K562 (cell line): Measurements from ENCODE around the gene GRB2. TPM values are rescaled to one million over a fixed set of nuclear protein-coding genes. Genes with fewer than 3 reads are reported as not detected.

Source experiments
- ADNP ChIP-seq: fragments of 200-800 bp; sonication (Bioruptor generic); IDR thresholded peaks from 2 replicates; pipeline ENCODE4 v1.6.1; 2016; ENCODE audit warnings: missing genetic modification characterization, missing compliant biosample characterization
- CREM ChIP-seq: IDR thresholded peaks from 2 replicates; pipeline ENCODE4 v1.6.1; 2014; ENCODE audit warnings: antibody characterized with exemption, low read depth
- MBD1 ChIP-seq: fragments of 250-450 bp; sonication (Bioruptor Pico); IDR thresholded peaks from 2 replicates; pipeline ENCODE4 v1.8.0; 2022; ENCODE audit warnings: inconsistent platforms
- STAT5A ChIP-seq: IDR thresholded peaks from 2 replicates; pipeline ENCODE4 v1.6.1; 2012; ENCODE audit warnings: low read length, inconsistent platforms, borderline replicate concordance
- ZKSCAN3 ChIP-seq: fragments of 250-450 bp; sonication (Bioruptor Pico); IDR thresholded peaks from 2 replicates; pipeline ENCODE4 v1.4.0; 2020
- polyA plus RNA-seq, 8 experiments: library from polyadenylated mRNA; depleted of rRNA in 4 of 8; stranded (reverse) in 5 of 8; unstranded in 3 of 8; fragments of >200 nt; fragmentation: Nextera tagmentation in 2 of 8; fragmentation: Illumina TruSeq in 1 of 8; extraction: Ambion mirVana in 2 of 8; extraction: Trizol in 1 of 8; gene quantifications; 2 replicates each; pipeline versions ENCODE4 v1.2.1 to v1.2.3, GENCODE V29; 2011 to 2014; ENCODE audit warnings: inconsistent platforms in 1 of 8, missing spikeins in 1 of 8
- total RNA-seq, 7 experiments: library from RNA; depleted of rRNA in 6 of 7; stranded (reverse); fragments of >200 nt in 6 of 7; fragmentation: Illumina TruSeq in 2 of 7; extraction: Trizol in 2 of 7; gene quantifications; 2 replicates each; pipeline versions ENCODE4 v1.2.1 to v1.2.3, GENCODE V29; 2011 to 2021; ENCODE audit warnings: low replicate concordance in 1 of 7
- TF ChIP-seq, protein P1 (sequence below): fragments of 250-450 bp; sonication (Bioruptor Pico); IDR thresholded peaks from 2 replicates; pipeline ENCODE4 v1.4.0; 2020; ENCODE audit warnings: mild to moderate bottlenecking

The GRB2 gene
- total and polyA plus RNA-seq, 9 of the 15 experiments (the other 6 are each of a cell fraction or from before 2014, with no cell fraction given): 57.2 to 136 (median 84.8) TPM

GRCh38 chr17:75313941-75314551, 91.4 kb downstream of the GRB2 start (continued):
- TF ChIP-seq MBD1 (CRISPR knock-in tag) (no peak), STAT5A (no peak), ADNP (tag) (no peak), ZKSCAN3 (CRISPR knock-in tag) (no peak), CREM (no peak)
- TF ChIP-seq, protein P1, sequence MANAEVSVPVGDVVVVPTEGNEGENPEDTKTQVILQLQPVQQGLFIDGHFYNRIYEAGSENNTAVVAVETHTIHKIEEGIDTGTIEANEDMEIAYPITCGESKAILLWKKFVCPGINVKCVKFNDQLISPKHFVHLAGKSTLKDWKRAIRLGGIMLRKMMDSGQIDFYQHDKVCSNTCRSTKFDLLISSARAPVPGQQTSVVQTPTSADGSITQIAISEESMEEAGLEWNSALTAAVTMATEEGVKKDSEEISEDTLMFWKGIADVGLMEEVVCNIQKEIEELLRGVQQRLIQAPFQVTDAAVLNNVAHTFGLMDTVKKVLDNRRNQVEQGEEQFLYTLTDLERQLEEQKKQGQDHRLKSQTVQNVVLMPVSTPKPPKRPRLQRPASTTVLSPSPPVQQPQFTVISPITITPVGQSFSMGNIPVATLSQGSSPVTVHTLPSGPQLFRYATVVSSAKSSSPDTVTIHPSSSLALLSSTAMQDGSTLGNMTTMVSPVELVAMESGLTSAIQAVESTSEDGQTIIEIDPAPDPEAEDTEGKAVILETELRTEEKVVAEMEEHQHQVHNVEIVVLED: no peak
- TF ChIP-seq, all 486 proteins: peak for 0
